BLaER1 (cell line): Measurements from ENCODE around the gene TPST1.
"Not testable (repeated sequence)": the region's sequence is repeated elsewhere in the genome, so short reads cannot be mapped to it uniquely, and the experiment has no call there.

Experiments
- H3K27ac ChIP-seq: shearing (Covaris generic); formaldehyde crosslinking; 2 replicates; pipeline ENCODE4 v1.8.1; 2022
- H3K27me3 ChIP-seq: shearing (Covaris generic); formaldehyde crosslinking; 2 replicates; pipeline ENCODE4 v1.8.1; 2022
- H3K36me3 ChIP-seq: shearing (Covaris generic); formaldehyde crosslinking; 2 replicates; pipeline ENCODE4 v1.8.1; 2022
- H3K4me1 ChIP-seq: shearing (Covaris generic); formaldehyde crosslinking; 2 replicates; pipeline ENCODE4 v1.8.1; 2022
- H3K4me2 ChIP-seq: shearing (Covaris generic); formaldehyde crosslinking; 2 replicates; pipeline ENCODE4 v1.8.1; 2022
- H3K4me3 ChIP-seq: shearing (Covaris generic); formaldehyde crosslinking; 2 replicates; pipeline ENCODE4 v1.8.1; 2022
- H3K9ac ChIP-seq: shearing (Covaris generic); formaldehyde crosslinking; 2 replicates; pipeline ENCODE4 v1.8.1; 2022
- H3K9me3 ChIP-seq: shearing (Covaris generic); formaldehyde crosslinking; 2 replicates; pipeline ENCODE4 v1.8.1; 2022
- H4K20me1 ChIP-seq: shearing (Covaris generic); formaldehyde crosslinking; 2 replicates; pipeline ENCODE4 v1.8.1; 2022
- Cebpa-rat ChIP-seq: shearing (Covaris generic); IDR thresholded peaks from 2 replicates; pipeline ENCODE4 v1.8.1; 2022

Gene TPST1

DNA sequence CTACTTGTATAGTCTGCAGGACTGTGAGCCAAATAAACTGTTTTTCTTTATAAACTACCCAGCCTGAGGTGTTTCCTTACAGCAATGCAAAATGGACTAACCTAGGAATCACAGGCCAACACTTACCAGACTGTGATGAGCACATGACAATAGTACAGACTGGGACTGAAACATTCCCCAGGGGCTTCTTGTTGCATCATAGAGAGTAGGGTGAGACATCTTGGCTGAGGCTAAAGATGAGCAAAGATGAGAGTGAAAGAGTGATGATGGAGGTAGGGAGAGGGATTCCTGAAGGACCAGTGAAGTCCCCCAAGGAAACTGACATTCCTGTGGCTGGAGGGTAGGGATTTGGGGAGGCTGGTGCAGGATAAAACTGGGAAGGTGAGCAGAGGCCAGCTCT is 194.4 kb downstream of the TPST1 start:
- no peaks in the 10 kb centered on the region for H3K27me3 ChIP-seq
- TF ChIP-seq Cebpa-rat = no peak
- no peaks in the 10 kb centered on the region for H4K20me1 ChIP-seq
- H3K9ac ChIP-seq = no peak overlapping the region
- H3K9me3 ChIP-seq = no peaks in the 10 kb centered on the region
- no peak overlapping the region for H3K4me2 ChIP-seq
- H3K4me3 ChIP-seq = no peak overlapping the region
- 0 out of 2 replicates have a peak, but pooled peaks cover 30% of the 10 kb centered on the region for H3K36me3 ChIP-seq
- H3K27ac ChIP-seq = no peak overlapping the region
- no peaks in the 10 kb centered on the region for H3K4me1 ChIP-seq

DNA sequence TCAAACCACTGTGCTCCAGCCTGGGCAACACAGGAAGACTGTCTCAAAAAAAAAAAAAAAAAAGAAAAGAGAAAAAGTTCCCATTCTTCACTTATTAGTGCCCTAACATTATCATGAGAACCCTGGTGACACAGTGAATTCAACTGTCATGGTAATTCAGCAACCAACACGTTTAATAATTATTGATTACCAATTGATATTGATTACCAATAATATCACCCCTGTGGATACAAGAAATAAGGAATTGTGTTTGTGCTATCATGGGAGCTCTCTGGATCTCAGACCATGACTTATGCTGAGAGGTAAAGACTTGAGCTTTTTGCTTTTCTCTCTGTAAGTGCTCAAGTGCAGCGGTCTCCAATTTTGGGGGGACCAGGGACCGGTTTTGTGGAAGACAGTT is 195.3 kb downstream of the TPST1 start:
- no peaks in the 10 kb centered on the region for H3K27me3 ChIP-seq
- no peak overlapping the region for H3K9ac ChIP-seq
- H3K4me3 ChIP-seq = no peak overlapping the region
- no peak for TF ChIP-seq Cebpa-rat
- no peaks in the 10 kb centered on the region for H3K4me1 ChIP-seq
- no peak overlapping the region for H3K4me2 ChIP-seq
- H3K9me3 ChIP-seq = no peaks in the 10 kb centered on the region
- 0 out of 2 replicates have a peak, but pooled peaks cover 30% of the 10 kb centered on the region for H3K36me3 ChIP-seq
- no peak overlapping the region for H3K27ac ChIP-seq
- H4K20me1 ChIP-seq = no peaks in the 10 kb centered on the region

DNA sequence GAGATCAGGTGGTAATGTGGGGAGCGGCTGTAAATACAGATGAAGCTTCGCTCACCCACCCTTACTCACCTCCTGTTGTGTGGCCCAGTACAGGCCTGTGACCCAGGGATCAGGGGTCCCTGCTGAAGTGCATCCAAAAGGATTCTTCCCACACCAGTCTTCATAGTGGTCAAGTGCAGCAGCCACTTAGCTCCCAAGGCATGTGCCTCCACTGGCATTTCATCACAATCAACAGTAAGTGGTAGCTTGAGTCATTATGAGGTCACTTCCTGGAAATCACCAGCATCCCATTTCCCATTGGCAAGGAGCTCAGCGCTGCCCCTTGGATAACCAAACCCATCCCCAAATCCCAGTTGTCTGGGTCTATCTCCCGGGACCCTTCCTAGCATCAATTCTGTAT is 196.0 kb downstream of the TPST1 start:
- not testable (repeated sequence) for H3K4me1 ChIP-seq, H3K27ac ChIP-seq, H3K9me3 ChIP-seq, H3K9ac ChIP-seq, H4K20me1 ChIP-seq, H3K27me3 ChIP-seq, H3K4me2 ChIP-seq, H3K4me3 ChIP-seq
- H3K36me3 ChIP-seq = 0 out of 2 replicates have a peak, but pooled peaks cover 34% of the 10 kb centered on the region

DNA sequence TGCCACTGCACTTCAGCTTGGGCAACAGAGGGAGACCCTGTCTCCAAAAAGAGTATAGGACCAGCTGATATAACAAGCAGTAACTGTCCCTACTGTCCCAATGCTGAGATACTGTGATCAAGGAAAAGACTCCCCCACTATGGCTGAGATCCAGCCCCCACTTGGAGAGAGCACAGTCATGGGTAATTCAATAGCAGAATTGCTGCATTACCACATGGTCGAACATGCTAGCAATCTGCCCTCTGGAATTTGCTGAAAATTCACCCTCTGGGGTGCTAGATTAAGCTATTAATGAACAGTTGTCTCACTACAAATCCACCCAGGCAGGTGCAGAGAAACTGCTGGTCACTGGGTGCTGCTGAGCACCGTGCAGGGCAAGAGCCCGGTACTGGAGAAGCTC is 196.8 kb downstream of the TPST1 start:
- H3K4me1 ChIP-seq = not testable (repeated sequence)

DNA sequence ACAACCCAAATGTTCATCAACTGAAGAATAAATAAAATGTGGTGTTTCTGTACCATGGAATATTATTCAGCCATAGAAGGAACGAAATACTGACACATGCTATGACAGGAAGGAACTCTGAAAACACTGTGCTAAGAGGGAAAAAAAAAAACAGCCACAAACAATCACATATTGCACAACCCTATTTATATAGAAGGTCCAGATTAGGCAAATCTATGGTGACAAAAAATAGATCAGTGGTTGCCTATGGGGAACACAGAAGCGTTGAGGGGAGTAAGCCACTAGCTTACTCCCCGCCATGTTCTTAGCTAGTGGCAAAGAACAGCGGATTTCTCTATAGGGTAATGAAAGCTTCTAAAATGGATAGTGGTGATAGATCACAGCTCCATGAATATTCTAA is 198.4 kb downstream of the TPST1 start:
- no peaks in the 10 kb centered on the region for H3K4me1 ChIP-seq
- H3K27ac ChIP-seq = no peak overlapping the region
- H3K4me3 ChIP-seq = no peak overlapping the region
- H3K4me2 ChIP-seq = no peak overlapping the region
- H4K20me1 ChIP-seq = no peaks in the 10 kb centered on the region
- H3K36me3 ChIP-seq = peaks cover 34% of the 10 kb centered on the region; the same call in 1 of the 2 replicates
- no peak overlapping the region for H3K9ac ChIP-seq
- H3K9me3 ChIP-seq = no peaks in the 10 kb centered on the region
- no peak for TF ChIP-seq Cebpa-rat
- no peaks in the 10 kb centered on the region for H3K27me3 ChIP-seq

More for the DNA sequence above, 196.8 kb downstream of the TPST1 start:
- not testable (repeated sequence) for H3K4me2 ChIP-seq, H3K27me3 ChIP-seq, H3K9ac ChIP-seq, H3K4me3 ChIP-seq, H3K27ac ChIP-seq, H3K9me3 ChIP-seq, H4K20me1 ChIP-seq
- H3K36me3 ChIP-seq = 0 out of 2 replicates have a peak, but pooled peaks cover 34% of the 10 kb centered on the region

DNA sequence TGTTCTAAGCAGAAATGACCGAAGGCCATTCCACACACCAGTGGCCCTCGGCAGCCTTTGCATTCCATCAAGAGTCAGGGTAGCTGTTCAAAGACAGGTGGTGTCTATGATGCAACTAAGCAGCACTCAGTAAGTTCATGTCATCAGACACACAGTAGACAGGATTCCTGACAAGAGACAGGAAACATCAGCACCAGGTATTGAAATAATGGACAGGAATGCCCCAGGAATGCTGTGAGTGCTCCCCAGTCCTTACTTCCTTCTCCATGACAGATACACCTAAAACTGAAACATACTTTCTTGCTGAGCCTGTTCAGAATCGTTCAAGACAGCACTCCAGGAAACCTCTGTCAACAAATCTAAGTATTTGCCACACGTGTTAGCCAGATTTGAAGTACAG is 204.4 kb downstream of the TPST1 start:
- H3K4me1 ChIP-seq = peaks cover under 1% of the 10 kb centered on the region; the same call in 1 of the 2 replicates
- H3K27ac ChIP-seq = no peak overlapping the region
- H4K20me1 ChIP-seq = no peaks in the 10 kb centered on the region
- H3K4me3 ChIP-seq = no peak overlapping the region
- no peak overlapping the region for H3K9ac ChIP-seq
- peaks cover 15% of the 10 kb centered on the region; the same call in 1 of the 2 replicates for H3K36me3 ChIP-seq
- H3K27me3 ChIP-seq = no peaks in the 10 kb centered on the region
- peaks cover 8% of the 10 kb centered on the region; the same call in 1 of the 2 replicates for H3K9me3 ChIP-seq
- no peak overlapping the region for H3K4me2 ChIP-seq
- TF ChIP-seq Cebpa-rat = no peak
